Measurements from ENCODE around the gene EPHB2. TPM values are rescaled to one million over a fixed set of nuclear protein-coding genes. Genes with fewer than 3 reads are reported as not detected.

Gene EPHB2
- polyA plus RNA-seq, 1 donor from 2014 or later = 22.8 TPM

DNA sequence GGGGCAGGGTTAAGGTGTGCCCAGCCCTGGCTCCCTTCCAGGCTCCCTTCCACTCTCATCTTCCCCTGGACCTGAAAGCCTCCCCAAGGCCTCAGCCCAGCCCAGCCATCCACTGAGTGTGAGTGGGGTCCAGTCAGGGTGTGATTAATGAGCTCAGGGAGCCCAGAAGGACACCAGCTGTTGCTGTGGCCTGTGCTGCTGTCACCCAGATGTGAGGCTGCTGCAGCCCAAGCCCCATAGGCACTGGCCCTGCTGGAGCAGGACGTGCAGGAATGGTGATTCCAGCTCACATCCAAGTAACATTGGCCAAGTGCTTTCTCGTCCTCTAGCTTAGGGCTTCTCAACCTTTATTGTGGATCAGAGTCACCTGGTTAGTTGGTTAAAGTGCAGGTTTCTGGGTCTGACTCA, 77.6 kb downstream of the EPHB2 start:
- Histone ChIP-seq H3K27ac (ENCODE audit: low read length) (no peak overlapping the region), H3K9me3 (ENCODE audit: low read length) (no peaks in the 10 kb centered on the region), H3K9me2 (ENCODE audit: insufficient read depth, low read length) (no peaks in the 10 kb centered on the region), H3K4me3 (ENCODE audit: low read length) (no peak overlapping the region), H3K4me2 (ENCODE audit: low read length) (no peak overlapping the region), H3K36me3 (ENCODE audit: insufficient read depth, low read length) (no peaks in the 10 kb centered on the region), H4K20me1 (ENCODE audit: insufficient read depth) (no peaks in the 10 kb centered on the region), H3F3A (ENCODE audit: insufficient read depth, low read length, poor library complexity, severe bottlenecking) (no peaks in the 10 kb centered on the region), H3K9ac (ENCODE audit: low read length) (no peak overlapping the region), H2AFZ (ENCODE audit: low read depth, low read length) (no peak overlapping the region), H3K79me2 (replicated peaks; ENCODE audit: insufficient read depth, low read length) (no peaks in the 10 kb centered on the region), H3K27me3 (ENCODE audit: insufficient read depth, low read depth, low read length) (no peaks in the 10 kb centered on the region)
- TF ChIP-seq RAD21 (conservative IDR thresholded peaks at IDR 0.05) = no peak
- no peak for TF ChIP-seq TAF1 (IDR thresholded peaks at IDR 0.05; ENCODE audit: low read depth)
- TF ChIP-seq EZH2 (IDR thresholded peaks at IDR 0.05; ENCODE audit: borderline replicate concordance, insufficient read depth, low read length, poor library complexity, severe bottlenecking) = no peak
- TF ChIP-seq POLR2AphosphoS5 (IDR thresholded peaks at IDR 0.05) = no peak

DNA sequence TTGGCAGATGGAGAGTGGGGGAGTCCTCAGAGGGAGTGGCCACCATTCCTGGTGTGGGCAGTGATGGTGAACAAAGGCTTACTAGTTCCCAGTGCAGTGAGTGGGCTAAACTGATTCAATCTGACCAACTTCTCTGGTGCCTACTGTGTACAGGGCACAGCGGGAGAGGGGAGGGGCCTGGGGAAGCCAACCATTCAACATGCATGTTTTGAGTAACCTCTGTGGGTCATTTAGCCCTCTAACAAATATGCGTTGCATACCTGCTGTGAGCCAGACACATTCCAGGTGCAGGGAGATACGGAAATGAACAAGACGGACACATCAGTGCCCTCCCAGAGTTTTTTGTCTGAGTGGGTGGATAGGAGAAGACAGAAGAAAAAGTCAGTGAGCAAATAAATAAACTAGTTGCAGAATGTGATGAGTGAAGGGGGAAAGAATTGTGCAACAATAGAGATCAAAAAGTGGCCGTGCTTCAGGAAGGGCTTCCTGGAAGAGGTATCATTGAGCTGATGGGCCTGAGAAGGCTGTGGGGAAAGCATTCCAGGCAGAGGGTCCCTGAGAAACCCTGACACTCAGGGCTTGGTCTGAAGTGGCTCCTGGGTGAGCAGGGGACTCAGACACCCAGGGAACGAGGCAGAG, 78.8 kb downstream of the EPHB2 start:
- Histone ChIP-seq H3K9me2 (ENCODE audit: insufficient read depth, low read length) (no peaks in the 10 kb centered on the region), H3F3A (ENCODE audit: insufficient read depth, low read length, poor library complexity, severe bottlenecking) (no peaks in the 10 kb centered on the region), H3K4me2 (ENCODE audit: low read length) (no peak overlapping the region), H3K9me3 (ENCODE audit: low read length) (no peaks in the 10 kb centered on the region), H3K79me2 (replicated peaks; ENCODE audit: insufficient read depth, low read length) (no peaks in the 10 kb centered on the region), H3K36me3 (ENCODE audit: insufficient read depth, low read length) (no peaks in the 10 kb centered on the region), H3K27ac (ENCODE audit: low read length) (no peak overlapping the region), H3K27me3 (ENCODE audit: insufficient read depth, low read depth, low read length) (no peaks in the 10 kb centered on the region), H4K20me1 (ENCODE audit: insufficient read depth) (no peaks in the 10 kb centered on the region), H3K4me3 (ENCODE audit: low read length) (no peak overlapping the region), H2AFZ (ENCODE audit: low read depth, low read length) (no peak overlapping the region), H3K9ac (ENCODE audit: low read length) (no peak overlapping the region)
- no peak for TF ChIP-seq MXI1 (conservative IDR thresholded peaks at IDR 0.05; ENCODE audit: poor library complexity, severe bottlenecking)
- TF ChIP-seq EZH2 (IDR thresholded peaks at IDR 0.05; ENCODE audit: borderline replicate concordance, insufficient read depth, low read length, poor library complexity, severe bottlenecking) = no peak
- TF ChIP-seq EP300 (conservative IDR thresholded peaks at IDR 0.05; ENCODE audit: poor library complexity, severe bottlenecking) = no peak
- TF ChIP-seq POLR2AphosphoS5 (IDR thresholded peaks at IDR 0.05) = no peak
- no peak for TF ChIP-seq TAF1 (IDR thresholded peaks at IDR 0.05; ENCODE audit: low read depth)
- TF ChIP-seq SMC3 (conservative IDR thresholded peaks at IDR 0.05; ENCODE audit: poor library complexity) = no peak
- TF ChIP-seq, protein P1, sequence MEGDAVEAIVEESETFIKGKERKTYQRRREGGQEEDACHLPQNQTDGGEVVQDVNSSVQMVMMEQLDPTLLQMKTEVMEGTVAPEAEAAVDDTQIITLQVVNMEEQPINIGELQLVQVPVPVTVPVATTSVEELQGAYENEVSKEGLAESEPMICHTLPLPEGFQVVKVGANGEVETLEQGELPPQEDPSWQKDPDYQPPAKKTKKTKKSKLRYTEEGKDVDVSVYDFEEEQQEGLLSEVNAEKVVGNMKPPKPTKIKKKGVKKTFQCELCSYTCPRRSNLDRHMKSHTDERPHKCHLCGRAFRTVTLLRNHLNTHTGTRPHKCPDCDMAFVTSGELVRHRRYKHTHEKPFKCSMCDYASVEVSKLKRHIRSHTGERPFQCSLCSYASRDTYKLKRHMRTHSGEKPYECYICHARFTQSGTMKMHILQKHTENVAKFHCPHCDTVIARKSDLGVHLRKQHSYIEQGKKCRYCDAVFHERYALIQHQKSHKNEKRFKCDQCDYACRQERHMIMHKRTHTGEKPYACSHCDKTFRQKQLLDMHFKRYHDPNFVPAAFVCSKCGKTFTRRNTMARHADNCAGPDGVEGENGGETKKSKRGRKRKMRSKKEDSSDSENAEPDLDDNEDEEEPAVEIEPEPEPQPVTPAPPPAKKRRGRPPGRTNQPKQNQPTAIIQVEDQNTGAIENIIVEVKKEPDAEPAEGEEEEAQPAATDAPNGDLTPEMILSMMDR (IDR thresholded peaks at IDR 0.05; ENCODE audit: poor library complexity, severe bottlenecking) = no peak

DNA sequence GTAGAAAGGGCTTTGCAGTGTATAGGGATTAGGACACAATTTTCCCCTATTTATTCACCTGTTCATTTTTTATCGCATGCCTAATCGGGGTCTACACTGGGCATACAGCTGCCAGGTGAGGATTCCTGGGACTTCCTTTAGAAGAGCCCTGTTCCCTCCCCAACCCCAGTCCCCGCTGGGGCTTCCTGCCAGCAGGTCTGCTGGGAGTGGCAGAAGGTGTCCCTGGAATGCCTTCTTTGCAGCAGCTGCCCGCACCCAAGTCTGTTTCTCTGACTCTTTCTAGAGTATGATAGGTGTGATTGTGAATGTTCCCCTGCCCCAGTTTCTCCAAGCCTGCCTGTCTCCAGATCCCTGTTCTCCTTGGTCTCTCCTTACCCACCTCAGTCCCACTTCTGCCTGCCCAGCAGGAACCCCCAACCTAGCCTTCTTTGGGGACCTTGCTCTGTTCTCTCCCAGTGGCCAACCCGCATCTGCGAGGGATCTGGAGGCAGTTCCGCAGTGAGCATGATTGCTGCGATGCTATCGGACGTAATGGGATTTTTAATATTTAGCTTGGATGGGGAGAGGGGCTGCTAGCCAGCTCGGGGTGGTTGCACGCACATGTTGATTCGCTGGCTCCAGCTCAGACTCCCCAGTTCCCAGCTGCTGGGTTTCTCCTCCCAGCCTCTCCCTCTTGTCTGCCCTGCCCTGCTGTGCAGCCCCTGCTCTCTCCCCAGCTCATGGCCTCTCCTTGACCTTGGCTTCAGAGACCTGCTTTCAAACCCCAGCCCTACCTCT, 79.8 kb downstream of the EPHB2 start:
- Histone ChIP-seq H3K4me3 (ENCODE audit: low read length) (no peak overlapping the region), H3K36me3 (ENCODE audit: insufficient read depth, low read length) (no peaks in the 10 kb centered on the region), H3K9me3 (ENCODE audit: low read length) (no peaks in the 10 kb centered on the region), H3K79me2 (replicated peaks; ENCODE audit: insufficient read depth, low read length) (no peaks in the 10 kb centered on the region), H2AFZ (ENCODE audit: low read depth, low read length) (no peak overlapping the region), H3K9ac (ENCODE audit: low read length) (no peak overlapping the region), H3K27me3 (ENCODE audit: insufficient read depth, low read depth, low read length) (no peaks in the 10 kb centered on the region), H3K9me2 (ENCODE audit: insufficient read depth, low read length) (no peaks in the 10 kb centered on the region), H3K27ac (ENCODE audit: low read length) (no peak overlapping the region), H4K20me1 (ENCODE audit: insufficient read depth) (no peaks in the 10 kb centered on the region), H3F3A (ENCODE audit: insufficient read depth, low read length, poor library complexity, severe bottlenecking) (no peaks in the 10 kb centered on the region), H3K4me2 (ENCODE audit: low read length) (no peak overlapping the region)
- TF ChIP-seq EP300 (conservative IDR thresholded peaks at IDR 0.05; ENCODE audit: poor library complexity, severe bottlenecking) (no peak), TAF1 (IDR thresholded peaks at IDR 0.05; ENCODE audit: low read depth) (no peak), SMC3 (conservative IDR thresholded peaks at IDR 0.05; ENCODE audit: poor library complexity) (no peak), MXI1 (conservative IDR thresholded peaks at IDR 0.05; ENCODE audit: poor library complexity, severe bottlenecking) (no peak), POLR2AphosphoS5 (IDR thresholded peaks at IDR 0.05) (no peak), RAD21 (conservative IDR thresholded peaks at IDR 0.05) (no peak), EZH2 (IDR thresholded peaks at IDR 0.05; ENCODE audit: borderline replicate concordance, insufficient read depth, low read length, poor library complexity, severe bottlenecking) (no peak)
- TF ChIP-seq, protein P1 (IDR thresholded peaks at IDR 0.05; ENCODE audit: poor library complexity, severe bottlenecking) = no peak
- TF ChIP-seq, protein P2, sequence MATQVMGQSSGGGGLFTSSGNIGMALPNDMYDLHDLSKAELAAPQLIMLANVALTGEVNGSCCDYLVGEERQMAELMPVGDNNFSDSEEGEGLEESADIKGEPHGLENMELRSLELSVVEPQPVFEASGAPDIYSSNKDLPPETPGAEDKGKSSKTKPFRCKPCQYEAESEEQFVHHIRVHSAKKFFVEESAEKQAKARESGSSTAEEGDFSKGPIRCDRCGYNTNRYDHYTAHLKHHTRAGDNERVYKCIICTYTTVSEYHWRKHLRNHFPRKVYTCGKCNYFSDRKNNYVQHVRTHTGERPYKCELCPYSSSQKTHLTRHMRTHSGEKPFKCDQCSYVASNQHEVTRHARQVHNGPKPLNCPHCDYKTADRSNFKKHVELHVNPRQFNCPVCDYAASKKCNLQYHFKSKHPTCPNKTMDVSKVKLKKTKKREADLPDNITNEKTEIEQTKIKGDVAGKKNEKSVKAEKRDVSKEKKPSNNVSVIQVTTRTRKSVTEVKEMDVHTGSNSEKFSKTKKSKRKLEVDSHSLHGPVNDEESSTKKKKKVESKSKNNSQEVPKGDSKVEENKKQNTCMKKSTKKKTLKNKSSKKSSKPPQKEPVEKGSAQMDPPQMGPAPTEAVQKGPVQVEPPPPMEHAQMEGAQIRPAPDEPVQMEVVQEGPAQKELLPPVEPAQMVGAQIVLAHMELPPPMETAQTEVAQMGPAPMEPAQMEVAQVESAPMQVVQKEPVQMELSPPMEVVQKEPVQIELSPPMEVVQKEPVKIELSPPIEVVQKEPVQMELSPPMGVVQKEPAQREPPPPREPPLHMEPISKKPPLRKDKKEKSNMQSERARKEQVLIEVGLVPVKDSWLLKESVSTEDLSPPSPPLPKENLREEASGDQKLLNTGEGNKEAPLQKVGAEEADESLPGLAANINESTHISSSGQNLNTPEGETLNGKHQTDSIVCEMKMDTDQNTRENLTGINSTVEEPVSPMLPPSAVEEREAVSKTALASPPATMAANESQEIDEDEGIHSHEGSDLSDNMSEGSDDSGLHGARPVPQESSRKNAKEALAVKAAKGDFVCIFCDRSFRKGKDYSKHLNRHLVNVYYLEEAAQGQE (IDR thresholded peaks at IDR 0.05; ENCODE audit: borderline replicate concordance) = no peak
